Measurements from ENCODE around the gene GSN.

Gene GSN

GRCh38 chr9:121323449-121324151 is 55.6 kb downstream of the GSN start:
- TF ChIP-seq, protein P1, sequence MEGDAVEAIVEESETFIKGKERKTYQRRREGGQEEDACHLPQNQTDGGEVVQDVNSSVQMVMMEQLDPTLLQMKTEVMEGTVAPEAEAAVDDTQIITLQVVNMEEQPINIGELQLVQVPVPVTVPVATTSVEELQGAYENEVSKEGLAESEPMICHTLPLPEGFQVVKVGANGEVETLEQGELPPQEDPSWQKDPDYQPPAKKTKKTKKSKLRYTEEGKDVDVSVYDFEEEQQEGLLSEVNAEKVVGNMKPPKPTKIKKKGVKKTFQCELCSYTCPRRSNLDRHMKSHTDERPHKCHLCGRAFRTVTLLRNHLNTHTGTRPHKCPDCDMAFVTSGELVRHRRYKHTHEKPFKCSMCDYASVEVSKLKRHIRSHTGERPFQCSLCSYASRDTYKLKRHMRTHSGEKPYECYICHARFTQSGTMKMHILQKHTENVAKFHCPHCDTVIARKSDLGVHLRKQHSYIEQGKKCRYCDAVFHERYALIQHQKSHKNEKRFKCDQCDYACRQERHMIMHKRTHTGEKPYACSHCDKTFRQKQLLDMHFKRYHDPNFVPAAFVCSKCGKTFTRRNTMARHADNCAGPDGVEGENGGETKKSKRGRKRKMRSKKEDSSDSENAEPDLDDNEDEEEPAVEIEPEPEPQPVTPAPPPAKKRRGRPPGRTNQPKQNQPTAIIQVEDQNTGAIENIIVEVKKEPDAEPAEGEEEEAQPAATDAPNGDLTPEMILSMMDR (IDR thresholded peaks at IDR 0.05; ENCODE audit: low read depth, low read length) = no peak
- no peak for DNase-seq (ENCODE audit: extremely low read depth, low read depth)

GRCh38 chr9:121324316-121324715 is 56.4 kb downstream of the GSN start:
- DNase-seq (ENCODE audit: extremely low read depth, low read depth) = no peak
- TF ChIP-seq, protein P1 (IDR thresholded peaks at IDR 0.05; ENCODE audit: low read depth, low read length) = no peak

DNA sequence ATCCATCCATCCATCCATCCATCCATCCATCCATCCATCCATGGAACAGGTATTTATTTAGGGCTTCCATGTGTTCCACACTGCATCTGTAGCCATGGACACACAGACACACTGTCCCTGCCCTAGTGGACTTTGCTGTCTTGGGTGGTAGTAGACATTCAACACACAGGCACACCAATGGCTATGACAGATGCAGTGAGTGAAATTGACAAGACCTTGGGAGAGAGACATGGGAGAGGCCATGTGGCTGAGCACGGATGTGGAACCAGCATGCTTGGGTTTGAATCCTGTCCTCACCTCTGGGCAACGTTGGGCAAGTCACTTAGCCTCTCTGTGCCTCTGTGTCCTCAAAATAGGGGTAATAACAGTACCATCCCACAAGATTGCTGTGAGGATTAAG is 56.8 kb downstream of the GSN start:
- TF ChIP-seq, protein P1 (IDR thresholded peaks at IDR 0.05; ENCODE audit: low read depth, low read length) = no peak
- no peak for DNase-seq (ENCODE audit: extremely low read depth, low read depth)

GRCh38 chr9:121325387-121325786 is 57.4 kb downstream of the GSN start:
- TF ChIP-seq, protein P1 (IDR thresholded peaks at IDR 0.05; ENCODE audit: low read depth, low read length) = no peak
- no peak for DNase-seq (ENCODE audit: extremely low read depth, low read depth)

- TF ChIP-seq, protein P1 (IDR thresholded peaks at IDR 0.05; ENCODE audit: low read depth, low read length) = no peak
Measured at GRCh38 chr9:121326130-121326838, 58.3 kb downstream of the GSN start.

GRCh38 chr9:121326901-121327613 is 59.1 kb downstream of the GSN start:
- TF ChIP-seq, protein P1 (IDR thresholded peaks at IDR 0.05; ENCODE audit: low read depth, low read length) = no peak
- DNase-seq (ENCODE audit: extremely low read depth, low read depth) = no peak

More at GRCh38 chr9:121326130-121326838, 58.3 kb downstream of the GSN start:
- DNase-seq (ENCODE audit: extremely low read depth, low read depth) = peak; percentile 81

- DNase-seq (ENCODE audit: extremely low read depth, low read depth) = no peak
- TF ChIP-seq, protein P1 (IDR thresholded peaks at IDR 0.05; ENCODE audit: low read depth, low read length) = no peak
Measured at GRCh38 chr9:121328476-121328875, 60.5 kb downstream of the GSN start.

All from AG09319 (cell line).